ENCODE data around the gene UVRAG. TPM values are rescaled to one million over a fixed set of nuclear protein-coding genes. Genes with fewer than 3 reads are reported as not detected.

UVRAG gene
- total and polyA plus RNA-seq, 8 donors, result 4.7 to 55.5 (median 20.5) TPM

- H3K4me3 ChIP-seq, result no peak overlapping the region
- DNase-seq, result no peak
- no peak overlapping the region for H3K27ac ChIP-seq
- H3K4me1 ChIP-seq, result peaks cover 7 to 16% (median 12%) of the 10 kb centered on the region in 4 donors
- no peak for TF ChIP-seq CTCF (IDR thresholded peaks at IDR 0.05)
- TF ChIP-seq POLR2A (IDR thresholded peaks at IDR 0.05), result no peak
- no peak for TF ChIP-seq EP300 (IDR thresholded peaks at IDR 0.05)
- TF ChIP-seq POLR2AphosphoS5 (IDR thresholded peaks at IDR 0.05), result no peak
- no peaks in the 10 kb centered on the region for H3K36me3 ChIP-seq
- H3K9me3 ChIP-seq, result no peaks in the 10 kb centered on the region
- 90 to 98% (median 95%) methylated on average over 4 of the region's 4 CpGs for WGBS, 5 donors
- intact Hi-C loops (cut with DNase I; ENCODE audit: low total_unique reads), result no loop called here
- peaks cover 0 to 5% (median 4%) of the 10 kb centered on the region in 3 donors for H3K27me3 ChIP-seq
These were observed 335.1 kb downstream of the UVRAG start for GRCh38 chr11:76150141-76150540.

- Histone ChIP-seq H3K9me3 (no peaks in the 10 kb centered on the region), H3K4me1 (peaks cover 7 to 16% (median 12%) of the 10 kb centered on the region in 4 donors), H3K4me3 (peak overlapping the region in 1 of 4 donors; percentile 41), H3K36me3 (no peaks in the 10 kb centered on the region), H3K27ac (no peak overlapping the region), H3K27me3 (peaks cover 0 to 5% (median 4%) of the 10 kb centered on the region in 3 donors)
- no peak for DNase-seq
- 70 to 73% (median 72%) methylated on average over 5 of the region's 5 CpGs for WGBS, 5 donors
- no peak for TF ChIP-seq POLR2AphosphoS5 (IDR thresholded peaks at IDR 0.05)
- no peak for TF ChIP-seq EP300 (IDR thresholded peaks at IDR 0.05)
- TF ChIP-seq POLR2A (IDR thresholded peaks at IDR 0.05), result no peak
- no peak for TF ChIP-seq CTCF (IDR thresholded peaks at IDR 0.05)
- intact Hi-C loops (cut with DNase I; ENCODE audit: low total_unique reads), result loop anchor here (2.0 kb wide), 1 partner anchor 255 kb away; no protein-coding TSS in a partner anchor
These were observed 336.6 kb downstream of the UVRAG start for GRCh38 chr11:76151556-76152085.

GRCh38 chr11:76152086-76152681, 337.2 kb downstream of the UVRAG start:
- no peak overlapping the region for H3K27ac ChIP-seq
- no peak for TF ChIP-seq EP300 (IDR thresholded peaks at IDR 0.05)
- peak in 1 of 3 donors; percentile 58 for TF ChIP-seq POLR2AphosphoS5 (IDR thresholded peaks at IDR 0.05)
- TF ChIP-seq POLR2A (IDR thresholded peaks at IDR 0.05), result no peak
- peak in 5 of 7 experiments; percentile 89 to 97 (median 93) for TF ChIP-seq CTCF (IDR thresholded peaks at IDR 0.05)
- intact Hi-C loops (cut with DNase I; ENCODE audit: low total_unique reads), result loop anchor here (2.0 kb wide), 1 partner anchor 255 kb away; no protein-coding TSS in a partner anchor
- H3K4me1 ChIP-seq, result peaks cover 7 to 16% (median 12%) of the 10 kb centered on the region in 4 donors
- DNase-seq, result peak; percentile 90 to 93
- no peaks in the 10 kb centered on the region for H3K9me3 ChIP-seq
- H3K27me3 ChIP-seq, result peaks cover 0 to 5% (median 4%) of the 10 kb centered on the region in 3 donors
- H3K4me3 ChIP-seq, result peak overlapping the region; percentile 39 to 45 (median 42)
- no peaks in the 10 kb centered on the region for H3K36me3 ChIP-seq
- WGBS, 5 donors, result 11 to 18% (median 13%) methylated on average over 24 to 30 of the region's 30 CpGs

GRCh38 chr11:76152741-76153570, 337.9 kb downstream of the UVRAG start:
- H3K27me3 ChIP-seq, result peaks cover 0 to 5% (median 4%) of the 10 kb centered on the region in 3 donors
- H3K4me3 ChIP-seq, result peak overlapping the region; percentile 39 to 45 (median 42)
- 59 to 65% (median 61%) methylated on average over 12 to 13 of the region's 13 CpGs for WGBS, 5 donors
- intact Hi-C loops (cut with DNase I; ENCODE audit: low total_unique reads), result loop anchor here (2.0 kb wide), 1 partner anchor 256 kb away; no protein-coding TSS in a partner anchor
- no peaks in the 10 kb centered on the region for H3K36me3 ChIP-seq
- no peak for TF ChIP-seq EP300 (IDR thresholded peaks at IDR 0.05)
- TF ChIP-seq CTCF (IDR thresholded peaks at IDR 0.05), result no peak
- no peak for TF ChIP-seq POLR2A (IDR thresholded peaks at IDR 0.05)
- no peak for TF ChIP-seq POLR2AphosphoS5 (IDR thresholded peaks at IDR 0.05)
- peaks cover 7 to 16% (median 12%) of the 10 kb centered on the region in 4 donors for H3K4me1 ChIP-seq
- no peak for DNase-seq
- no peak overlapping the region for H3K27ac ChIP-seq
- H3K9me3 ChIP-seq, result no peaks in the 10 kb centered on the region

Data from stomach (tissue), 9 donors.